ENCODE data around the gene C1orf226. TPM values are rescaled to one million over a fixed set of nuclear protein-coding genes. Genes with fewer than 3 reads are reported as not detected.

The C1orf226 gene
- total and polyA plus RNA-seq, 10 of the 15 experiments (the other 5 are each of a cell fraction or from before 2014, with no cell fraction given): not detected

DNA sequence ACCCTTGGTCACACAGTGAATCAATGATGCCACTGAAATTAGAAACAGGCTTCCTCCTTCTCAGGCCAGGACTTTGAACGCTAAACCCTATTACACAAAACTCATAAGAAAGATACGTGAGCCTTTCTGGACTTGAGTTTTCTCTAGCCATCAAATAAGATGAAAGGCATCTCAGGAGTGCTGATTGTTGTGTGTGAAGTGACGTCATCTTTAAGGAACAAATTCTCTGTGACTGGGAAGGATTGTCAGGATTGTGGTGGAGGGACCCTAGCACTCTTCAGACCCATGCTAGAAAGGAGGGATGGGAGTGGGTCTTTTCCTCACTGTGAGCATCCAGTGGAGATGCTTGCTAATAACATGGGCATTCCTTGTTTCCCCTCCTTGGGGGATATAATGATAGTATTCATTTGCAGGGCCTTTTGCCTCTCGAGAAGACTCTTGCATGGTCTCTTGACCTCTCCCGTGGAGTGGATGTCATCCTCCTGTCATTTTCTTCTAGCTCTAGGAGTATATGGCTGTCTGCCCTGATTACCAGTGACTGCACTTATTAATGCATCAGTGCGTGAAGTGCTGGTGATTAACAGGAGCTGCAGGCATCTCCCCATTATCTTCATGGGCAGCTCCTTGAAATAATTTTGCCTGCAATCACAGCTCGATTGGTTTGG is 44.8 kb upstream of the C1orf226 start:
- H3K36me3 ChIP-seq (ENCODE audit: control insufficient read depth in 2 of 2, insufficient read depth in 2 of 2, low read length in 1 of 2): no peaks in the 10 kb centered on the region
- H3K27ac ChIP-seq (ENCODE audit: control insufficient read depth, insufficient read depth): no peak overlapping the region
- H3K4me2 ChIP-seq (ENCODE audit: control insufficient read depth, insufficient read depth): no peak overlapping the region
- no peaks in the 10 kb centered on the region for H3K4me1 ChIP-seq (ENCODE audit: control insufficient read depth, insufficient read depth, low read length)
- DNase-seq (ENCODE audit: low read depth, low spot score): no peak
- H3K79me2 ChIP-seq (ENCODE audit: control insufficient read depth, insufficient read depth, low read length): no peaks in the 10 kb centered on the region
- in situ Hi-C loops (cut with MboI) (no loop called here), intact Hi-C loops (cut with micrococcal nuclease; ENCODE audit: unreplicated experiment) (no loop called here)
- SMC1A ChIA-PET (ENCODE audit: uncharacterized antibody, unreplicated experiment): no interaction called here
- ATAC-seq: no peak
- BruUV-seq (replicated peaks): no TSS peak
- H4K20me1 ChIP-seq (ENCODE audit: control insufficient read depth, insufficient read depth): no peaks in the 10 kb centered on the region
- WGBS (ENCODE audit: insufficient coverage, insufficient replicate concordance, low lambda C conversion rate, missing lambda C conversion rate): 15% methylated on average over 7 of the region's 7 CpGs
- POLR2A ChIA-PET: interaction anchor here (0.9 kb wide), 1 partner anchor 79 kb away, joined by 3 read pairs; no protein-coding TSS in a partner anchor
- no peak overlapping the region for H2AFZ ChIP-seq (ENCODE audit: control insufficient read depth, low read depth, low read length)
- CTCF ChIA-PET: no interaction called here
- RAD21 ChIA-PET (ENCODE audit: unreplicated experiment): no interaction called here
- TF ChIP-seq PAX8 (IDR thresholded peaks at IDR 0.05): no peak
- TF ChIP-seq RAD51 (IDR thresholded peaks at IDR 0.05): no peak
- no peak for TF ChIP-seq IRF4 (IDR thresholded peaks at IDR 0.05; ENCODE audit: low read depth, low read length)
- no peak for TF ChIP-seq MXI1 (IDR thresholded peaks at IDR 0.05; ENCODE audit: low read depth, low read length)
- no peak for TF ChIP-seq BMI1 (IDR thresholded peaks at IDR 0.05; ENCODE audit: borderline replicate concordance)
- TF ChIP-seq, protein P1, sequence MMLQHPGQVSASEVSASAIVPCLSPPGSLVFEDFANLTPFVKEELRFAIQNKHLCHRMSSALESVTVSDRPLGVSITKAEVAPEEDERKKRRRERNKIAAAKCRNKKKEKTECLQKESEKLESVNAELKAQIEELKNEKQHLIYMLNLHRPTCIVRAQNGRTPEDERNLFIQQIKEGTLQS (IDR thresholded peaks at IDR 0.05; ENCODE audit: borderline replicate concordance, extremely low read depth, low read depth, low read length): no peak
- TF ChIP-seq ESRRA (IDR thresholded peaks at IDR 0.05; ENCODE audit: low read length): no peak
- TF ChIP-seq YBX1 (IDR thresholded peaks at IDR 0.05): no peak
- TF ChIP-seq, protein P2, sequence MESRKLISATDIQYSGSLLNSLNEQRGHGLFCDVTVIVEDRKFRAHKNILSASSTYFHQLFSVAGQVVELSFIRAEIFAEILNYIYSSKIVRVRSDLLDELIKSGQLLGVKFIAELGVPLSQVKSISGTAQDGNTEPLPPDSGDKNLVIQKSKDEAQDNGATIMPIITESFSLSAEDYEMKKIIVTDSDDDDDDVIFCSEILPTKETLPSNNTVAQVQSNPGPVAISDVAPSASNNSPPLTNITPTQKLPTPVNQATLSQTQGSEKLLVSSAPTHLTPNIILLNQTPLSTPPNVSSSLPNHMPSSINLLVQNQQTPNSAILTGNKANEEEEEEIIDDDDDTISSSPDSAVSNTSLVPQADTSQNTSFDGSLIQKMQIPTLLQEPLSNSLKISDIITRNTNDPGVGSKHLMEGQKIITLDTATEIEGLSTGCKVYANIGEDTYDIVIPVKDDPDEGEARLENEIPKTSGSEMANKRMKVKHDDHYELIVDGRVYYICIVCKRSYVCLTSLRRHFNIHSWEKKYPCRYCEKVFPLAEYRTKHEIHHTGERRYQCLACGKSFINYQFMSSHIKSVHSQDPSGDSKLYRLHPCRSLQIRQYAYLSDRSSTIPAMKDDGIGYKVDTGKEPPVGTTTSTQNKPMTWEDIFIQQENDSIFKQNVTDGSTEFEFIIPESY (IDR thresholded peaks at IDR 0.05): no peak
- TF ChIP-seq RFX5 (IDR thresholded peaks at IDR 0.05; ENCODE audit: low read depth, low read length): no peak
- no peak overlapping the region for H3K4me3 ChIP-seq
- no peaks in the 10 kb centered on the region for H3K27me3 ChIP-seq (replicated peaks in 1 of 2; ENCODE audit: control insufficient read depth in 2 of 2, insufficient read depth in 2 of 2, low read length in 1 of 2)
- no peak overlapping the region for H3K9ac ChIP-seq (ENCODE audit: control insufficient read depth, insufficient read depth, low read length)
- FAIRE-seq: no peak
- no peaks in the 10 kb centered on the region for H3K9me3 ChIP-seq (replicated peaks; ENCODE audit: control insufficient read depth, insufficient read depth, low read length)
